Inflammatory macrophage treated with lipopolysaccharide for 4 hours (primary cell): ENCODE results near the gene TGFBRAP1.

Source experiments
- DNase-seq: peaks from one replicate; pipeline ENCODE4 v3.0.0-alpha.2; 2020

Gene TGFBRAP1

GRCh38 chr2:105313877-105314276 is 15.7 kb downstream of the TGFBRAP1 start:
- peak; percentile 53 for DNase-seq

DNA sequence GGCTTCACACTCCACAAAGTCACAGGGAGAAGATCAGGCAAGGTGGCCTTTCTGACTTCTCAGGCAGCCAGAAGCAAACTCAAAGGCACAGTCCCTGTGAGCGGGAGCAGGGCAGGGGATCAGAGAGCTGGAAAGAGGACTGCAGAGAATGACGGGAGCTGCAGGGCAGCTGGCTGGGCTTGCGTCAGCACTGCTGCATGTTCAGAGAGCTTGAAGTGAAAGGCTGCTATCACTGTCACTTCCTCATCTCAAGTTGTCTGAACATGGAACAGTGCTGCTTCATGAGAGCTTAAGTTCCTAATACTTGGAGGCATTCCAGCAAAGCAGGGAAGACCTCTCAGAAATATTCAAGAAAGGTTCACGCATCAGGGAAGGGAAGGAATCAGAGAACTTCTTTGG is 20.4 kb downstream of the TGFBRAP1 start:
- peak; percentile 69 for DNase-seq

DNA sequence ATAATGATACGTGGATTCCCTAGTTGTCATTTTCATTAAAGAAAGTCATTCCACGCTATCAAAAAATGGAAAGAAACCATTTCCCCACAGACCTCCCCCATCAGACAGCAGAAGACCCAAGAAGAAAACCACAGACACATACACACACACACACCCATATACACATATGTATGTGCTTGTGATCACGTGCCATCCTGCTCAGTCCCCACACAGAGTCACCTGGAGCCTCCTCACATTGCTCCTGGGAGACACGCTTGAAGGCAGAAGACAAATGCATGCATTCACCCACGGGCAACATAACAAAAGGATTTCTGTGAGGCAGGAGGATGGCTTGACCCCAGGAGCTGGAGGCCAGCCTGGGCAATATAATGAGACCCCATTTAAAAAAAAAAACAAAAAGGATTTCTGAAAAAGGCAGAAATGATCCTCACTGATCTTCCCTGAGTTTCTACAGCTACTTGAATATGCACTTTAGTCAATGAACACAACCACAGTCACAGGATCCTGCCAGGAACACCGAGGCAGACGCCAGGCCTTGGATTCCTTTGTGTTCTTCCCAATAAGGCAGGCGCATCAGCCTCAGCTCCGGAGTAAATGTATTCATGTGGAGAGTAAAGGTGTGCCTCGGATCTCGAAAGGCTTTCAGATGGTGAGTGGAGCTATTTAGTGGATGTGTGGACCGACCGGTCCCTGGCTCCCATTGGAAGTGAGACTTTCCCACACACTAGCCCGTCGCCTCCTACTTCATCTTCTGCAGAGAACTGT is 21.0 kb downstream of the TGFBRAP1 start:
- no peak for DNase-seq

- no peak for DNase-seq
Observed at GRCh38 chr2:105307962-105308361, 21.6 kb downstream of the TGFBRAP1 start.

DNA sequence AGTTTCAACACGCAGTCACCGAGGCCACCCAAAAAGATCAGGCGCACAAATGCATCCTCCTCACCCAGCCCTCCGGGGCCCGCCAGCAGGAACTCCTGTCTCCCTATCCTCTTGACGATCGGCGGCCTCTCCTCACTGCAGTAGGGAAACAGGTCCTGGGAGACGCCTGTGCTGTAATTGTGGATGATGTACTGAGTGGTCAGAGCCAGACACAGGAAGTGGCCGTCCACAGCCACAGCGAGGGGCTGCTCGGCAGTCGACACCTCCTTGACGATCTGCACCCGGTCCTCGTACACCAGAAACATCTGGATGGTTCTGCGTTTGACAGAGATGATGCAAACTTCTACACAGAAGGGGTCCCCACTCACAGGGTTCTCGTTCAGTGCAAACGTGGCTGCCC is 22.0 kb downstream of the TGFBRAP1 start:
- no peak for DNase-seq

GRCh38 chr2:105307146-105307545 is 22.4 kb downstream of the TGFBRAP1 start:
- DNase-seq: no peak

- DNase-seq: no peak
Observed at GRCh38 chr2:105301646-105302045, 27.9 kb downstream of the TGFBRAP1 start.

GRCh38 chr2:105299290-105299689 is 30.2 kb downstream of the TGFBRAP1 start:
- no peak for DNase-seq

DNA sequence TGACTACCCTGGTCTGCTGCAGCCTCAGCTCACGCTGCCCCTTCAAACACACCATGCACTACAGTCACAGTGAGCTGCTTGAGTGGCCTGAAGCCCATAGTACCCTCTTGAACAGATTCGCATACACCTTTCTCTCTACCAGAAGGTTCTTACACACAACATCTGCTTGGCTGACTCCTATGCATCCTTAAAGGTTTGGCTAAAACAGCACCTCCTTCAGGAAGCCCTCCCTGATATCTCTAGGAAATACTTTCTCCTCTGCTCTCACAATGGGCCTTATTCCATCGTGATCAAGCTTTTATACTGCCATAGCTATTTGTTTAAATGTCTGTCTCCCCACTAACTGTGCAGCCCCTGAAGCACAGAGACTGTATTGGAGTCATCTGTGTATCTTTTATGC is 31.5 kb downstream of the TGFBRAP1 start:
- DNase-seq: no peak

DNA sequence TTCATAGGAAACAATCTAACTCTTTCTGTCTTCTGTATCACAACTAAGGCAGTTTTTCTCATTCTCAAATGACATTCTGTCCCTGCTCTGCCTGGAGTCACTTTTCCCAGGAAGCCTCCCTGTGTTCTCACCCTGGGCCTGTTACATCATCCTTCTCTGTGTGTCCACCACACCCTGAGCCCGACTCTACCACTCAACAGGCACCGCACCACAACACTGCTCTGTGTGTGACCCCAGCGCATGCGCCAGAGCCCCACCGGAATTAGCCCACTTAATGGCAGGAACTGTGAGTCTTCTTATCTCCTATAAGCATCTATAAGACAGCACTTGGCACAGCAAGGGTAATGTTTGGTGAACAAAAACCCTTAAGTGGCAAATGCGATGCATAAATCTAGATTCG is 32.3 kb downstream of the TGFBRAP1 start:
- no peak for DNase-seq

- DNase-seq: no peak
Observed at GRCh38 chr2:105296017-105296611, 33.4 kb downstream of the TGFBRAP1 start.

DNA sequence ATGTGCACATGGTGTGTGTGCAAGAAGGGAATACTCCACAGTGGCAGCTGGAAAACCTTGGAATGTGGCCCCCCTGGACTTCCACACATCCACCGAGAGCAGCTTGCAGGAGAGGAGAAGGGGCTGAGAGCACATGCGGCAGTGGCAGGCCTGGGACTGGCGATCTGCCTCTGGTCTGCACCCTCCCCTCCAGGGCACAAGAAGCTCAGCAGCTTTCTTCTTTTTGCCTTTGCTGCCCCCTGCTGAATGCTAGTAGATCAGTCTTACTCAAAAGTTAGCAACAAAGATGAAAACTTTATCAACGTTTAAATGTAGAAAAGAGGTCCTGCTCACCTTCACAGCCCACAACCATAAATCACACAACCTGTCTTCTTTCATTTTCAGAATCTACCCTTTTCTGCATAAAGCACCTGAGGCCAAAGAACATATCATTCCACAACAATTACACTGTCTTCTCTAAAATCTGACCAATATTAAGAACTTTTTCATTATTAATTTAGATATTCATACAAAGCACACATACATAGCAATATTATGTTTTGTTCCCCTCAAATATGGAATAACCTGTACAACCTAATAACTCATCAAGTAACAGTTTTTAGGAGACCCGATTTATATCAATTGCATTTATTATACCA is 34.6 kb downstream of the TGFBRAP1 start:
- peak; percentile 42 for DNase-seq

- DNase-seq: no peak
Observed at GRCh38 chr2:105294046-105294445, 35.5 kb downstream of the TGFBRAP1 start.

GRCh38 chr2:105291981-105292380 is 37.6 kb downstream of the TGFBRAP1 start:
- DNase-seq: no peak

DNA sequence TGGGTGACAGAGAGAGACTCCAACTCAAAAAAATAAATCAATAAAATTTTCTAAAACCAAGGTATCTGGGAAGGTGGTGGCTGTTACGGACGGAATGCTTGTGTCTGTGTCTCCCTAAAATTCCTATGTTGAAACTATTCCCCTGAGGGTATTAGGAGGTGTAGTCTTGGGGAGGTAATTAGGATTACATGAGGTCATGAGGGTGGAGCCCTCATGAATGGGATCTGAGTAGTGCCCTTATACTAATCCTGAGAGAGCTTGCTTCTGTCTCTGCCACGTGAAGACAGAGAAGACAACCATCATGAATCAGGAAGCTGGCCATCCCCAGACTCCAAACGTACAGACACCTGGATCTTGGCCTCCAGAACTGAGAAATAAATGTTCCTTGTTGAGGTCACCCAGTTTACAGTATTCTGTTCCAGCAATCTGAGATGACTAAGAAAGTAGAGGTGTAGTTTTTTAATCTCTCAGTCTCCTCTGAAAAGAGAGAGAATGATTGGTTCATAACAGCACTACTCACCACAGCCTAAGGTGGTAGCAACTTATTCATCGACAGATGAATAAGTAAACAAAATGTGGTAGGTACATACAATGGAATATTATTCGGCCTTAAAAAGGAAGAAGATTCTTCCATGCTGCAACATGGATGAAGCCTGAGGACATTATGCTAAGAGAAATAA is 38.4 kb downstream of the TGFBRAP1 start:
- no peak for DNase-seq

DNA sequence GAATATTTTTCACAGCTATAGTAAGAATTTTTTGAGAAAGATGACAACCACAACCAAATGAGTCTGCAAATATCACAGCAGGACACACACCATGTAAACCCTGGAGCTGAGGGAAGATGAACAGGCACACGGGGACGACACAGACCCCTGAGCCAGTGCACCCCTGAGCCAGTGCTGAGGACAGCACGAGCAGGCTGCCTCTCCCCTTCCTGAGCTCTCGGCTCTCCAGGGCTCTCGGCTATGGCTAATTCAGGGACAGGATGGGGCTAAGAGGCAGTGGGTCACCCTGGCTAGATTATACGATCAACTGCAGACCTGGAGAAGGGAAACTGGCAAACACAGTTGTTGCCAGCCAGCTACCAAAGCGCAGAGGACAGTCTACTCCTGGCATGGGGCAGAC is 41.4 kb downstream of the TGFBRAP1 start:
- no peak for DNase-seq

DNA sequence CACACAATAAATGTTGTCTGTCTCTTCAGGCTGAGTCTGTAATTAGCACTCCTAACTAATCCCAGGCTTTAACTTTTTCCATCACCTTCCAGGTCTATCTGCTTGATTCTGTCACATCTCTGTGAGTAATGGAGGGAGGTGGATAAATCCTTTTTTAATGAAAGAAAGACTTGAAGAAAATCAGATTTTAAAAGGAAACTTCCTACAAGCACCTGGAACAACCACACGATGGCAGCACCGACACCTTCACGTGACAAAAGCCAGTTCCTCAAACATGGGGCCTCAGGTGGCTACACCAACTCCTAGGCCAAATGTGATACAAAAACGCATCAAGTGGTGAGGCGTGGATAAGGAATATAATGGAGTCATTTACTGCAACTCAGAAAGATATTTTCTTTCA is 41.8 kb downstream of the TGFBRAP1 start:
- DNase-seq: peak; percentile 27

DNA sequence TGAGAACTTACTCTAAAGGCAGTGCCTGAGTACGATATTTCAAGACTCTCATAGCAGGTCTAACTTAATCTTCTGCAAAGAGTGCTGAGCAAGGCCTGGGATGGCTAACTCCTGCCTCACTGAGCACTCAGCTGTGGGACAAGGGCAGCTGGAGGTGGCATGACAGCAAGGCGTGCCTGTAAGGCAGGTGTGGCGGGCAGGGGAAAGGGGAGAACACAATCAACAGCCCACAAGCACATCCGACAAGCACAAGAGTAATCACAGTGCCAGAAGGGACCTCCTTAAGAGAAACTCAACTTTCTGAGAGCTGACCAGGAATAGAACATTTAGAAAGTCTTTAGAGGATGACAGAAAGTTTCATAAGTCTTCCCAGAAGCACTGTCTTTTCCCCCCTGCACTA is 46.0 kb downstream of the TGFBRAP1 start:
- no peak for DNase-seq

- DNase-seq: no peak
Observed at GRCh38 chr2:105280281-105280680, 49.3 kb downstream of the TGFBRAP1 start.

GRCh38 chr2:105279126-105279525 is 50.4 kb downstream of the TGFBRAP1 start:
- DNase-seq: no peak

DNA sequence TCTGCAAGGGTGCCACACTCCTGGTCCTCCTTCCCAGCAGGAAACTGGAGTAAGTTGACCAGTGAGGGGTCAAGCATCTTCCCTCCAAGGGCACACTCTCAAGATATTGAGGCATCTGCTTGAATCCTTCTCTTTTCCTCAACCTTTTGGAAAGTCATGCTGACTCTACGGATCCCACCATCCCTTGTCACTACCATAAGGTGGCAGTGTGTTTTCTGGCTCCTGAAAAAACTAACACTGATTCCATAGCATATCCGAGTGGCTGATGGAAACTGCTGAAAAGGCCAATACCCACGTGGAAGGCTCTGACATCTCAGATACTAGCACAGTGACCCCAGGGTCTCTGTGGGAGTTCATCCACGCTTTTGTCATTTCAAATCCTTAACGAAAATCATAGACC is 50.9 kb downstream of the TGFBRAP1 start:
- DNase-seq: no peak

DNA sequence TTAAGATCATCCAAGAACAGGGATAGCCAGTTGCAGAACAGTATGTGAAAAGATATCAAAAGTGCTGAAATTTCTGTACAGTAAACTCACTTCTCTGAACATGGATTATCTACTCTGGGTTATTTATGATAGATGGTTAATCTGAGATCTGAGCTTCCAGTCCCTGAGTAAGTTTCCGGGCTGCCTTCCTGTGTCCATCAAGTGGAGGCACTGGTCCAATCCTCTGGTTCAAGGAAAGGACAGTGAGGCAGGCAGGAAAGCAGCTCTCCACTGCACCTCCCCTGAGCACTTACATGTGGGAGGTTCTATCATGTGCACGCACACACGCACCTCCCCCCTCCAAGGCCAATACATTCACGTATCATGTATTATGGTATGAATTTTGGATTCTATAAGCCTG is 55.5 kb downstream of the TGFBRAP1 start:
- no peak for DNase-seq

- no peak for DNase-seq
Observed at GRCh38 chr2:105272176-105272575, 57.4 kb downstream of the TGFBRAP1 start.
